Measurements from ENCODE around the gene AKAP13. TPM values are rescaled to one million over a fixed set of nuclear protein-coding genes. Genes with fewer than 3 reads are reported as not detected.
"Not testable (repeated sequence)": the region's sequence is repeated elsewhere in the genome, so short reads cannot be mapped to it uniquely, and the experiment has no call there.

The AKAP13 gene
- total RNA-seq, 2 experiments from 2014 or later, result 79.4 to 83.2 TPM

GRCh38 chr15:85343443-85343842 lies 37.0 kb upstream of the AKAP13 start:
- CTCF ChIA-PET; DNase-seq; H3K36me3 Mint-ChIP-seq (ENCODE audit: low read depth); H3K27me3 Mint-ChIP-seq (ENCODE audit: low read depth); H3K9me3 Mint-ChIP-seq; H3K4me3 Mint-ChIP-seq; intact Hi-C loops (cut with micrococcal nuclease); H3K27ac Mint-ChIP-seq: not testable (repeated sequence)
- H3K4me1 Mint-ChIP-seq (ENCODE audit: low read depth), result peaks cover 10% of the 10 kb centered on the region

- CTCF ChIA-PET, result interaction anchor here (0.6 kb wide), 1 partner anchor 69 kb away, joined by 3 read pairs; no protein-coding TSS in a partner anchor
- H3K36me3 Mint-ChIP-seq (ENCODE audit: low read depth); H3K27me3 Mint-ChIP-seq (ENCODE audit: low read depth); H3K27ac Mint-ChIP-seq; intact Hi-C loops (cut with micrococcal nuclease); H3K9me3 Mint-ChIP-seq; H3K4me3 Mint-ChIP-seq; DNase-seq: not testable (repeated sequence)
- peaks cover 12% of the 10 kb centered on the region for H3K4me1 Mint-ChIP-seq (ENCODE audit: low read depth)
These were observed 36.2 kb upstream of the AKAP13 start for GRCh38 chr15:85344241-85344640.

GRCh38 chr15:85344653-85345114 lies 35.7 kb upstream of the AKAP13 start:
- H3K27ac Mint-ChIP-seq; intact Hi-C loops (cut with micrococcal nuclease); H3K4me3 Mint-ChIP-seq; DNase-seq; H3K36me3 Mint-ChIP-seq (ENCODE audit: low read depth); H3K9me3 Mint-ChIP-seq; H3K27me3 Mint-ChIP-seq (ENCODE audit: low read depth); CTCF ChIA-PET: not testable (repeated sequence)
- peaks cover 12% of the 10 kb centered on the region for H3K4me1 Mint-ChIP-seq (ENCODE audit: low read depth)

- H3K9me3 Mint-ChIP-seq; H3K4me3 Mint-ChIP-seq; CTCF ChIA-PET; H3K27ac Mint-ChIP-seq; intact Hi-C loops (cut with micrococcal nuclease); H3K27me3 Mint-ChIP-seq (ENCODE audit: low read depth); H3K36me3 Mint-ChIP-seq (ENCODE audit: low read depth); DNase-seq: not testable (repeated sequence)
- peaks cover 12% of the 10 kb centered on the region for H3K4me1 Mint-ChIP-seq (ENCODE audit: low read depth)
These were observed 35.0 kb upstream of the AKAP13 start for GRCh38 chr15:85345196-85345918.

- H3K4me3 Mint-ChIP-seq; H3K27me3 Mint-ChIP-seq (ENCODE audit: low read depth); H3K9me3 Mint-ChIP-seq; intact Hi-C loops (cut with micrococcal nuclease); H3K27ac Mint-ChIP-seq; DNase-seq; H3K36me3 Mint-ChIP-seq (ENCODE audit: low read depth); CTCF ChIA-PET: not testable (repeated sequence)
- H3K4me1 Mint-ChIP-seq (ENCODE audit: low read depth), result peaks cover 12% of the 10 kb centered on the region
These were observed 33.8 kb upstream of the AKAP13 start for GRCh38 chr15:85346462-85347084.

- CTCF ChIA-PET; H3K27me3 Mint-ChIP-seq (ENCODE audit: low read depth); DNase-seq; H3K9me3 Mint-ChIP-seq; intact Hi-C loops (cut with micrococcal nuclease); H3K27ac Mint-ChIP-seq; H3K4me3 Mint-ChIP-seq; H3K36me3 Mint-ChIP-seq (ENCODE audit: low read depth): not testable (repeated sequence)
- peaks cover 12% of the 10 kb centered on the region for H3K4me1 Mint-ChIP-seq (ENCODE audit: low read depth)
These were observed 32.9 kb upstream of the AKAP13 start for GRCh38 chr15:85347264-85348047.

GRCh38 chr15:85348048-85348766 lies 32.2 kb upstream of the AKAP13 start:
- H3K9me3 Mint-ChIP-seq; CTCF ChIA-PET; H3K36me3 Mint-ChIP-seq (ENCODE audit: low read depth): not testable (repeated sequence)

GRCh38 chr15:85349062-85349461 lies 31.3 kb upstream of the AKAP13 start:
- H3K36me3 Mint-ChIP-seq (ENCODE audit: low read depth); DNase-seq; H3K9me3 Mint-ChIP-seq; H3K4me3 Mint-ChIP-seq; H3K27me3 Mint-ChIP-seq (ENCODE audit: low read depth); CTCF ChIA-PET; H3K27ac Mint-ChIP-seq; intact Hi-C loops (cut with micrococcal nuclease): not testable (repeated sequence)
- H3K4me1 Mint-ChIP-seq (ENCODE audit: low read depth), result peaks cover 11% of the 10 kb centered on the region

More at GRCh38 chr15:85348048-85348766, 32.2 kb upstream of the AKAP13 start:
- intact Hi-C loops (cut with micrococcal nuclease); H3K4me3 Mint-ChIP-seq; DNase-seq; H3K27ac Mint-ChIP-seq; H3K27me3 Mint-ChIP-seq (ENCODE audit: low read depth): not testable (repeated sequence)
- peaks cover 12% of the 10 kb centered on the region for H3K4me1 Mint-ChIP-seq (ENCODE audit: low read depth)

GRCh38 chr15:85350395-85350794 lies 30.0 kb upstream of the AKAP13 start:
- Mint-ChIP-seq H3K27ac (no peak overlapping the region), H3K9me3 (no peaks in the 10 kb centered on the region), H3K4me3 (no peak overlapping the region), H3K36me3 (ENCODE audit: low read depth) (no peaks in the 10 kb centered on the region), H3K27me3 (ENCODE audit: low read depth) (peaks cover 2% of the 10 kb centered on the region), H3K4me1 (ENCODE audit: low read depth) (peaks cover 11% of the 10 kb centered on the region)
- CTCF ChIA-PET, result no interaction called here
- DNase-seq, result no peak
- intact Hi-C loops (cut with micrococcal nuclease), result no loop called here

- CTCF ChIA-PET; intact Hi-C loops (cut with micrococcal nuclease); H3K4me1 Mint-ChIP-seq (ENCODE audit: low read depth); DNase-seq; H3K27ac Mint-ChIP-seq; H3K4me3 Mint-ChIP-seq; H3K36me3 Mint-ChIP-seq (ENCODE audit: low read depth); H3K27me3 Mint-ChIP-seq (ENCODE audit: low read depth); H3K9me3 Mint-ChIP-seq: not testable (repeated sequence)
These were observed 28.9 kb upstream of the AKAP13 start for GRCh38 chr15:85351501-85351900.

- H3K4me3 Mint-ChIP-seq, result no peak overlapping the region
- no peak for DNase-seq
- peaks cover 2% of the 10 kb centered on the region for H3K27me3 Mint-ChIP-seq (ENCODE audit: low read depth)
- H3K4me1 Mint-ChIP-seq (ENCODE audit: low read depth), result peaks cover 8% of the 10 kb centered on the region
- CTCF ChIA-PET, result no interaction called here
- intact Hi-C loops (cut with micrococcal nuclease), result no loop called here
- no peak overlapping the region for H3K27ac Mint-ChIP-seq
- H3K9me3 Mint-ChIP-seq, result no peaks in the 10 kb centered on the region
- H3K36me3 Mint-ChIP-seq (ENCODE audit: low read depth), result no peaks in the 10 kb centered on the region
These were observed 28.4 kb upstream of the AKAP13 start for GRCh38 chr15:85351965-85352364.

GRCh38 chr15:85353516-85353915 lies 26.9 kb upstream of the AKAP13 start:
- H3K9me3 Mint-ChIP-seq, result no peaks in the 10 kb centered on the region
- CTCF ChIA-PET, result no interaction called here
- H3K27ac Mint-ChIP-seq, result no peak overlapping the region
- no peak for DNase-seq
- intact Hi-C loops (cut with micrococcal nuclease), result no loop called here
- no peaks in the 10 kb centered on the region for H3K36me3 Mint-ChIP-seq (ENCODE audit: low read depth)
- H3K27me3 Mint-ChIP-seq (ENCODE audit: low read depth), result peaks cover 2% of the 10 kb centered on the region
- peaks cover 12% of the 10 kb centered on the region for H3K4me1 Mint-ChIP-seq (ENCODE audit: low read depth)
- no peak overlapping the region for H3K4me3 Mint-ChIP-seq
